Astrocyte (in vitro differentiated cells and primary cell): ENCODE measurements around the gene TMEM201.

ENCODE experiments used
- EZH2 ChIP-seq: IDR thresholded peaks from 2 replicates; pipeline ENCODE4 v1.6.1; 2012; ENCODE audit warnings: mild to moderate bottlenecking, low read length, inconsistent platforms; ENCODE audit not compliant: insufficient read depth
- TF ChIP-seq, protein P1 (sequence below): IDR thresholded peaks from 2 replicates; pipeline ENCODE4 v1.5.1; 2011; ENCODE audit warnings: low read depth, mild to moderate bottlenecking, inconsistent platforms, low read length, moderate library complexity; ENCODE audit not compliant: insufficient read depth

DNA sequence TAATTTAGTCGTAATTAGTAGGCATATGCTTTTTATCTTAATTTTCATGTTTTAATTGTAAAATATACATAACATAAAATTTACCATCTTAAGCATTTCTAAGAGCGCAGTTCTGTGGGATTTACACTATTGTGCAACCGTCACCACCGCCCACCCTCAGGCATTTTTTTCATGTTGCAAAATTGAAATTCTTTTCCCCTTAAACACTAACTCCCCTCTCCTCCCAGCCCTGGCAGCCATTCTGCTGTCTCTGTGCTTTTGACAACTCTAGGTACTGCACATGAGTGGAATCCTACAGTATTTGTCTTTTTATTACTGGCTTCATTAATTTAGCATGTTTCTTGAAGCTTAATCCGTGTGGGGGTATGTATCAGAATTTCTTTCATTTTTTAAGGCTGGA, 70.6 kb downstream of the TMEM201 start:
- TF ChIP-seq, protein P1, sequence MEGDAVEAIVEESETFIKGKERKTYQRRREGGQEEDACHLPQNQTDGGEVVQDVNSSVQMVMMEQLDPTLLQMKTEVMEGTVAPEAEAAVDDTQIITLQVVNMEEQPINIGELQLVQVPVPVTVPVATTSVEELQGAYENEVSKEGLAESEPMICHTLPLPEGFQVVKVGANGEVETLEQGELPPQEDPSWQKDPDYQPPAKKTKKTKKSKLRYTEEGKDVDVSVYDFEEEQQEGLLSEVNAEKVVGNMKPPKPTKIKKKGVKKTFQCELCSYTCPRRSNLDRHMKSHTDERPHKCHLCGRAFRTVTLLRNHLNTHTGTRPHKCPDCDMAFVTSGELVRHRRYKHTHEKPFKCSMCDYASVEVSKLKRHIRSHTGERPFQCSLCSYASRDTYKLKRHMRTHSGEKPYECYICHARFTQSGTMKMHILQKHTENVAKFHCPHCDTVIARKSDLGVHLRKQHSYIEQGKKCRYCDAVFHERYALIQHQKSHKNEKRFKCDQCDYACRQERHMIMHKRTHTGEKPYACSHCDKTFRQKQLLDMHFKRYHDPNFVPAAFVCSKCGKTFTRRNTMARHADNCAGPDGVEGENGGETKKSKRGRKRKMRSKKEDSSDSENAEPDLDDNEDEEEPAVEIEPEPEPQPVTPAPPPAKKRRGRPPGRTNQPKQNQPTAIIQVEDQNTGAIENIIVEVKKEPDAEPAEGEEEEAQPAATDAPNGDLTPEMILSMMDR, result no peak
- no peak for TF ChIP-seq EZH2
